ENCODE data around the gene SLCO4A1. TPM values are rescaled to one million over a fixed set of nuclear protein-coding genes. Genes with fewer than 3 reads are reported as not detected.

The SLCO4A1 gene
- total RNA-seq, 4 donors from 2014 or later: 1.8 to 51.2 (median 29.9) TPM

GRCh38 chr20:62663145-62664018 lies 21.1 kb downstream of the SLCO4A1 start:
- Histone ChIP-seq H3K27me3 (no peaks in the 10 kb centered on the region), H3K4me3 (no peak overlapping the region), H3K27ac (no peak overlapping the region), H3K9me3 (no peaks in the 10 kb centered on the region), H3K4me1 (no peaks in the 10 kb centered on the region), H3K36me3 (no peaks in the 10 kb centered on the region)
- TF ChIP-seq CTCF (IDR thresholded peaks at IDR 0.05): no peak
- no peak for TF ChIP-seq POLR2A (IDR thresholded peaks at IDR 0.05)
- intact Hi-C loops (cut with DNase I; ENCODE audit: low total_unique reads): no loop called here
- DNase-seq: no peak

- H3K4me1 ChIP-seq: no peaks in the 10 kb centered on the region
- no peak overlapping the region for H3K4me3 ChIP-seq
- H3K27ac ChIP-seq: no peak overlapping the region
- no peaks in the 10 kb centered on the region for H3K36me3 ChIP-seq
- TF ChIP-seq POLR2A (IDR thresholded peaks at IDR 0.05) (no peak), CTCF (IDR thresholded peaks at IDR 0.05) (no peak)
- no peak for DNase-seq
- H3K27me3 ChIP-seq: no peaks in the 10 kb centered on the region
- intact Hi-C loops (cut with DNase I; ENCODE audit: low total_unique reads): no loop called here
- no peaks in the 10 kb centered on the region for H3K9me3 ChIP-seq
Measured at GRCh38 chr20:62664019-62664971, 22.0 kb downstream of the SLCO4A1 start.

GRCh38 chr20:62665153-62665754 lies 23.0 kb downstream of the SLCO4A1 start:
- intact Hi-C loops (cut with DNase I; ENCODE audit: low total_unique reads): no loop called here
- Histone ChIP-seq H3K4me1 (no peaks in the 10 kb centered on the region), H3K9me3 (no peaks in the 10 kb centered on the region), H3K27ac (no peak overlapping the region), H3K27me3 (no peaks in the 10 kb centered on the region), H3K4me3 (no peak overlapping the region), H3K36me3 (no peaks in the 10 kb centered on the region)
- no peak for TF ChIP-seq CTCF (IDR thresholded peaks at IDR 0.05)
- DNase-seq: no peak

GRCh38 chr20:62665826-62666735 lies 23.8 kb downstream of the SLCO4A1 start:
- H3K27ac ChIP-seq: no peak overlapping the region
- intact Hi-C loops (cut with DNase I; ENCODE audit: low total_unique reads): no loop called here
- no peaks in the 10 kb centered on the region for H3K36me3 ChIP-seq

More at GRCh38 chr20:62665826-62666735, 23.8 kb downstream of the SLCO4A1 start:
- Histone ChIP-seq H3K4me1 (no peaks in the 10 kb centered on the region), H3K27me3 (no peaks in the 10 kb centered on the region), H3K9me3 (no peaks in the 10 kb centered on the region), H3K4me3 (no peak overlapping the region)
- TF ChIP-seq CTCF (IDR thresholded peaks at IDR 0.05) (no peak), POLR2A (IDR thresholded peaks at IDR 0.05) (no peak)
- no peak for DNase-seq

All from uterus (tissue), 4 donors.